CD14-positive monocyte (primary cell): ENCODE measurements around the gene FKBP5. TPM values are rescaled to one million over a fixed set of nuclear protein-coding genes. Genes with fewer than 3 reads are reported as not detected.

ENCODE experiments used
- DNase-seq, 3 donors: peaks; one replicate each; pipeline ENCODE4 v3.0.0-alpha.2; 2011 to 2022
- H2AFZ ChIP-seq: 2 replicates; pipeline ENCODE4 v1.6.0; 2012; ENCODE audit warnings: mild to moderate bottlenecking, low read depth, low read length, inconsistent platforms; ENCODE audit not compliant: insufficient read depth, poor library complexity, severe bottlenecking
- H3K27ac ChIP-seq, 2 donors: 1 replicate in 1 of 2; 2 replicates in 1 of 2; pipeline ENCODE4 v1.5.1; 2012 to 2013; ENCODE audit warnings: low read length in 2 of 2, control low read depth in 1 of 2, inconsistent platforms in 1 of 2, low read depth in 1 of 2, mild to moderate bottlenecking in 1 of 2
- H3K27me3 ChIP-seq, 2 donors: one replicate each; pipeline versions ENCODE4 v1.6.0 to v1.6.1; 2011 to 2013; ENCODE audit warnings: low read length in 2 of 2; ENCODE audit not compliant: control insufficient read depth in 2 of 2, insufficient read depth in 2 of 2
- H3K36me3 ChIP-seq, 2 donors: replicated peaks in 1 of 2; 1 replicate in 1 of 2; 2 replicates in 1 of 2; pipeline versions ENCODE4 v1.5.1 to v1.6.1; 2012 to 2013; ENCODE audit warnings: low read length in 2 of 2, control low read depth in 1 of 2, inconsistent platforms in 1 of 2, mild to moderate bottlenecking in 1 of 2; ENCODE audit not compliant: insufficient read depth in 2 of 2, control insufficient read depth in 1 of 2
- H3K4me1 ChIP-seq, 2 donors: 1 replicate in 1 of 2; 2 replicates in 1 of 2; pipeline versions ENCODE4 v1.5.1 to v1.6.1; 2012 to 2013; ENCODE audit warnings: low read length in 2 of 2, control low read depth in 1 of 2, inconsistent platforms in 1 of 2, mild to moderate bottlenecking in 1 of 2, moderate library complexity in 1 of 2; ENCODE audit not compliant: insufficient read depth in 2 of 2, control insufficient read depth in 1 of 2
- H3K4me2 ChIP-seq: replicated peaks from 2 replicates; pipeline ENCODE3; 2012; ENCODE audit warnings: low read length, moderate library complexity, mild to moderate bottlenecking; ENCODE audit not compliant: poor library complexity, severe bottlenecking; ENCODE audit errors: extremely low read depth
- H3K4me3 ChIP-seq, 3 experiments: fragments of 200-600 bp in 1 of 3; sonication (generic) in 1 of 3; replicated peaks in 1 of 3; 1 replicate in 2 of 3; 2 replicates in 1 of 3; pipeline ENCODE4 v1.5.1; 2011 to 2013; ENCODE audit warnings: low read length in 3 of 3, mild to moderate bottlenecking in 3 of 3, control low read depth in 2 of 3, low read depth in 2 of 3, inconsistent platforms in 1 of 3, moderate library complexity in 1 of 3
- H3K79me2 ChIP-seq: 2 replicates; pipeline ENCODE4 v1.6.0; 2012; ENCODE audit warnings: mild to moderate bottlenecking, control low read depth, inconsistent platforms, low read length, moderate library complexity; ENCODE audit not compliant: insufficient read depth
- H3K9ac ChIP-seq: 2 replicates; pipeline ENCODE4 v1.6.0; 2017; ENCODE audit warnings: low read length, mild to moderate bottlenecking; ENCODE audit not compliant: insufficient read depth, poor library complexity, severe bottlenecking
- H3K9me3 ChIP-seq, 2 donors: replicated peaks in 1 of 2; 1 replicate in 1 of 2; 2 replicates in 1 of 2; pipeline versions ENCODE4 v1.5.1 to v1.6.1; 2012 to 2013; ENCODE audit warnings: low read length in 2 of 2, control low read depth in 1 of 2; ENCODE audit not compliant: control insufficient read depth in 1 of 2, insufficient read depth in 1 of 2
- H4K20me1 ChIP-seq: 2 replicates; pipeline ENCODE4 v1.6.0; 2012; ENCODE audit warnings: mild to moderate bottlenecking, low read length, control low read depth, moderate library complexity; ENCODE audit not compliant: insufficient read depth
- H3K27ac Mint-ChIP-seq, 7 donors: one replicate each; pipeline ENCODE4 v1.8.0; 2020; ENCODE audit warnings: mild to moderate bottlenecking in 7 of 7, mixed read lengths in 7 of 7, moderate library complexity in 6 of 7, inconsistent platforms in 2 of 7
- H3K27me3 Mint-ChIP-seq, 3 donors: one replicate each; pipeline ENCODE4 v1.8.0; 2021 to 2022; ENCODE audit warnings: low read depth in 3 of 3, mild to moderate bottlenecking in 3 of 3, mixed read lengths in 3 of 3, moderate library complexity in 3 of 3, inconsistent platforms in 1 of 3
- H3K36me3 Mint-ChIP-seq, 2 donors: one replicate each; pipeline ENCODE4 v1.8.0; 2020; ENCODE audit warnings: mixed read lengths in 2 of 2, inconsistent platforms in 1 of 2, mild to moderate bottlenecking in 1 of 2
- H3K4me1 Mint-ChIP-seq: one replicate; pipeline ENCODE4 v1.8.0; 2020; ENCODE audit warnings: mild to moderate bottlenecking, mixed read lengths
- H3K4me3 Mint-ChIP-seq, 2 donors: one replicate each; pipeline ENCODE4 v1.8.0; 2020; ENCODE audit warnings: mild to moderate bottlenecking in 2 of 2, mixed read lengths in 2 of 2, moderate library complexity in 1 of 2
- H3K9me3 Mint-ChIP-seq, 7 donors: one replicate each; pipeline ENCODE4 v1.8.0; 2020 to 2022; ENCODE audit warnings: mixed read lengths in 7 of 7, mild to moderate bottlenecking in 6 of 7, moderate library complexity in 6 of 7, inconsistent platforms in 2 of 7
- WGBS: methylation state at CpG from one replicate; pipeline ENCODE4 v1.1.5; 2013; ENCODE audit warnings: missing lambda C conversion rate; ENCODE audit not compliant: insufficient coverage; 5-methylcytosine and 5-hydroxymethylcytosine counted together
- intact Hi-C, 2 donors: fragments of 100-400 bp; cut with micrococcal nuclease; formaldehyde crosslinking; loops; one replicate each; pipeline versions ENCODE4 v1.15.0 to v1.15.1; 2023
- polyA plus RNA-seq, 3 donors: library from polyadenylated mRNA; depleted of rRNA in 1 of 3; unstranded in 2 of 3; stranded (reverse) in 1 of 3; fragments of 300-500 nt in 2 of 3; fragments of >200 nt in 1 of 3; fragmentation: Illumina TruSeq in 2 of 3; gene quantifications; 1 replicate in 2 of 3; 2 replicates in 1 of 3; pipeline ENCODE4 v1.2.3, GENCODE V29; 2012 to 2021
- TF ChIP-seq, protein P1 (sequence below): fragments of 200-600 bp; IDR thresholded peaks from one replicate; pipeline ENCODE4 v1.8.0; 2022; ENCODE audit warnings: antibody characterized with exemption, mild to moderate bottlenecking

Gene FKBP5
- polyA plus RNA-seq, 3 donors: 20.2 to 58.5 (median 56.9) TPM

DNA sequence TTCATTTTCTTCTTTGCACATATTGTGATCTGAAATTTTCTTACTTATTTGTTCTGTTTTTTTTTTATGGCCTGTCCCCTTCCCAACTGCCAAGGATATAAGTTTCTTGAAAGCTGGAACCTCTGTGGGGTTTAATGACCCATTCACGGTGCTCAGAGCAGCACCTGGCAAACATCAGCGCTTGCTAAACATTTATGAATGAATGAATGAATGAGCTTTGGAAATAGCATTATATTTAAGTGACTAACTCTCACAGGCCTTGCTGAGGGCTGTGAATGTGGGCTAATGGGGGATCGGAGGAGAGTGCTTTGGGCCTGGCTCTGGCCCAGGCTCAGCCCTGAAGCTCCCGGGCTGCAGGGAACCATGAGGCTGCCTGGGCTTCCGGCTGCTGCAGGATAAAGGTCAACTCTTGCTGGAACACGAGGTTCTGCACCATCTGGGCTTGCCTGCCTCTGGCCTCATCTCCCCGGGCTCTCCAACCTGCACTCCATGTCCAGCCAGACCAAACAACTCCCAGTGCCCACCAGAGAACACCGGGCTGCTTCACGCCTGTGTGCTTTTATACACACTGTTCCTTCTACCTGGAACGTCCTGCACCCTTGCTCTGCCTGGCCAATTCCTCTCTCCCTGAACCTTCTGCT lies 33.5 kb upstream of the FKBP5 start:
- H3K9ac ChIP-seq: no peak overlapping the region
- no peaks in the 10 kb centered on the region for H3K36me3 ChIP-seq
- H3K27ac ChIP-seq: peak overlapping the region in 1 of 2 donors; percentile 1
- H3K4me3 ChIP-seq: no peak overlapping the region
- H3K9me3 ChIP-seq: no peaks in the 10 kb centered on the region
- peaks cover 88 to 94% of the 10 kb centered on the region in 2 donors for H3K4me1 ChIP-seq
- no peaks in the 10 kb centered on the region for H4K20me1 ChIP-seq
- TF ChIP-seq, protein P1, sequence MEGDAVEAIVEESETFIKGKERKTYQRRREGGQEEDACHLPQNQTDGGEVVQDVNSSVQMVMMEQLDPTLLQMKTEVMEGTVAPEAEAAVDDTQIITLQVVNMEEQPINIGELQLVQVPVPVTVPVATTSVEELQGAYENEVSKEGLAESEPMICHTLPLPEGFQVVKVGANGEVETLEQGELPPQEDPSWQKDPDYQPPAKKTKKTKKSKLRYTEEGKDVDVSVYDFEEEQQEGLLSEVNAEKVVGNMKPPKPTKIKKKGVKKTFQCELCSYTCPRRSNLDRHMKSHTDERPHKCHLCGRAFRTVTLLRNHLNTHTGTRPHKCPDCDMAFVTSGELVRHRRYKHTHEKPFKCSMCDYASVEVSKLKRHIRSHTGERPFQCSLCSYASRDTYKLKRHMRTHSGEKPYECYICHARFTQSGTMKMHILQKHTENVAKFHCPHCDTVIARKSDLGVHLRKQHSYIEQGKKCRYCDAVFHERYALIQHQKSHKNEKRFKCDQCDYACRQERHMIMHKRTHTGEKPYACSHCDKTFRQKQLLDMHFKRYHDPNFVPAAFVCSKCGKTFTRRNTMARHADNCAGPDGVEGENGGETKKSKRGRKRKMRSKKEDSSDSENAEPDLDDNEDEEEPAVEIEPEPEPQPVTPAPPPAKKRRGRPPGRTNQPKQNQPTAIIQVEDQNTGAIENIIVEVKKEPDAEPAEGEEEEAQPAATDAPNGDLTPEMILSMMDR: no peak
- no peak overlapping the region for H2AFZ ChIP-seq
- no peak overlapping the region for H3K4me2 ChIP-seq
- no peaks in the 10 kb centered on the region for H3K9me3 Mint-ChIP-seq
- WGBS: 88% methylated on average over 9 of the region's 10 CpGs
- peaks cover 94% of the 10 kb centered on the region for H3K4me1 Mint-ChIP-seq
- intact Hi-C loops: no loop called here
- H3K36me3 Mint-ChIP-seq: peaks cover 0 to 3% of the 10 kb centered on the region in 2 donors
- H3K4me3 Mint-ChIP-seq: no peak overlapping the region
- H3K79me2 ChIP-seq: peaks cover 6% of the 10 kb centered on the region
- H3K27ac Mint-ChIP-seq: peak overlapping the region in 2 of 7 donors; percentile 21 to 36
- DNase-seq: no peak
- peaks cover 2 to 7% (median 3%) of the 10 kb centered on the region in 3 donors for H3K27me3 Mint-ChIP-seq
- no peaks in the 10 kb centered on the region for H3K27me3 ChIP-seq

DNA sequence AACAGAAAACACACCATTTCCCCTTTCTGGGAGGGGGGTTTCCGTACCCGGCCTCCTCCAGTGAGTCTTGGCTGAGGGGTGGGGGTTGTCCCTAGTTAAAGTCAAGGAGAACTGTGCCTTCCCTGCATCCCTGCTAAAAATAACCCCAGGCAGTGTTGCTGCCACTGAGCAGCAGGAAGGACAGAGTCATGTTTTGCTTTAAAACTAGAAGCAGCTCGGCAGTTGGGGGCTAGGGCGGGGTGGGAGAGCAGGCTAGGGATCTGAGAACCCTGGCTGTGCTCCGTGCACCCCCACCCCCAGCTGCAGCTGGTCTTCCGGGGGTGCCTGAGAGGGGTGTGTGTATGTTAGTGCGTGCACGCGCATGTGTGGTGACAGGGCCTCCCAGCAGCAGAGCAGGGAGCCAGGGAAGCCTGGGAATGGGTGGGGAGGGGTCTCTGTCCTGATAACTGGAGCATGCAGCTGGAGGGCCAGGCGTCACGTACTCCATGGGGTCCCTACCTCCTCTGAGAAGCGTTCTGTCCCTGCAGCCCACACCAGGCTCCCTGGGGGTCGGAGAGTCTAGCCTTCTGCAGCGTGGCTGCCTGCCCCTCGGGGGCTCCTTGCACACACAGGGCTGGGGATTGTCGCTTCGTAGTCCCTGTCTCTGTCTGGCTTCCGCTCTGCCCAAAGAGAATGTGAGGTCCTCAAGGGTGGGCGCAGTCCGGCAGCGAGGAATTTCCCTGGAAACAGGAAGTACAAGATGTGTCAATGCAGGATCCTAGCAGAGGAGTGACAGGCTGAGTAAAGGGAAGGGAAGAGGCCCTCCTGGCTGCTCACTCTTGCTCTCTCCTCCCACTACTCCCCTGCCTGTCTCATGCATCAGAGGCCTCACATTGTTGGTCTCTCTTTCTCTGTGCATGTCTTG lies 31.4 kb upstream of the FKBP5 start:
- peaks cover 0 to 4% of the 10 kb centered on the region in 2 donors for H3K36me3 Mint-ChIP-seq
- H3K27ac Mint-ChIP-seq: peak overlapping the region; percentile 93 to 99 (median 96)
- TF ChIP-seq, protein P1: no peak
- 5% methylated on average over 12 of the region's 21 CpGs for WGBS
- peak overlapping the region; percentile 41 for H2AFZ ChIP-seq
- peaks cover 69 to 81% of the 10 kb centered on the region in 2 donors for H3K4me1 ChIP-seq
- H3K4me3 Mint-ChIP-seq: peak overlapping the region; percentile 78 to 90
- peak overlapping the region; percentile 62 for H3K9ac ChIP-seq
- H3K27ac ChIP-seq: peak overlapping the region; percentile 89 to 91
- peaks cover 6% of the 10 kb centered on the region for H3K79me2 ChIP-seq
- no peaks in the 10 kb centered on the region for H3K9me3 Mint-ChIP-seq
- H3K27me3 Mint-ChIP-seq: peaks cover 2 to 3% (median 2%) of the 10 kb centered on the region in 3 donors
- peak overlapping the region; percentile 76 for H3K4me2 ChIP-seq
- H3K4me1 Mint-ChIP-seq: peaks cover 84% of the 10 kb centered on the region
- intact Hi-C loops: no loop called here
- no peaks in the 10 kb centered on the region for H3K36me3 ChIP-seq
- H3K27me3 ChIP-seq: no peaks in the 10 kb centered on the region
- H4K20me1 ChIP-seq: no peaks in the 10 kb centered on the region
- DNase-seq: peak; percentile 81 to 95 (median 87)
- peak overlapping the region; percentile 2 to 74 (median 31) for H3K4me3 ChIP-seq
- H3K9me3 ChIP-seq: no peaks in the 10 kb centered on the region
